A549 treated with AZD9567 at 1 μM for 4 hours (cell line): Measurements from ENCODE around the gene GALNT14. TPM values are rescaled to one million over a fixed set of nuclear protein-coding genes. Genes with fewer than 3 reads are reported as not detected.

Experiments
- total RNA-seq: library from RNA; stranded (reverse); fragments of 200-300 nt; extraction: Qiagen RNA extraction; gene quantifications from 5 replicates; pipeline ENCODE4 v1.2.3, GENCODE V29; 2022; ENCODE audit not compliant: insufficient read depth

Gene GALNT14, protein sequence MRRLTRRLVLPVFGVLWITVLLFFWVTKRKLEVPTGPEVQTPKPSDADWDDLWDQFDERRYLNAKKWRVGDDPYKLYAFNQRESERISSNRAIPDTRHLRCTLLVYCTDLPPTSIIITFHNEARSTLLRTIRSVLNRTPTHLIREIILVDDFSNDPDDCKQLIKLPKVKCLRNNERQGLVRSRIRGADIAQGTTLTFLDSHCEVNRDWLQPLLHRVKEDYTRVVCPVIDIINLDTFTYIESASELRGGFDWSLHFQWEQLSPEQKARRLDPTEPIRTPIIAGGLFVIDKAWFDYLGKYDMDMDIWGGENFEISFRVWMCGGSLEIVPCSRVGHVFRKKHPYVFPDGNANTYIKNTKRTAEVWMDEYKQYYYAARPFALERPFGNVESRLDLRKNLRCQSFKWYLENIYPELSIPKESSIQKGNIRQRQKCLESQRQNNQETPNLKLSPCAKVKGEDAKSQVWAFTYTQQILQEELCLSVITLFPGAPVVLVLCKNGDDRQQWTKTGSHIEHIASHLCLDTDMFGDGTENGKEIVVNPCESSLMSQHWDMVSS
- 42.6 to 52.5 TPM (median 43.7 TPM) in 5 replicates for total RNA-seq

DNA sequence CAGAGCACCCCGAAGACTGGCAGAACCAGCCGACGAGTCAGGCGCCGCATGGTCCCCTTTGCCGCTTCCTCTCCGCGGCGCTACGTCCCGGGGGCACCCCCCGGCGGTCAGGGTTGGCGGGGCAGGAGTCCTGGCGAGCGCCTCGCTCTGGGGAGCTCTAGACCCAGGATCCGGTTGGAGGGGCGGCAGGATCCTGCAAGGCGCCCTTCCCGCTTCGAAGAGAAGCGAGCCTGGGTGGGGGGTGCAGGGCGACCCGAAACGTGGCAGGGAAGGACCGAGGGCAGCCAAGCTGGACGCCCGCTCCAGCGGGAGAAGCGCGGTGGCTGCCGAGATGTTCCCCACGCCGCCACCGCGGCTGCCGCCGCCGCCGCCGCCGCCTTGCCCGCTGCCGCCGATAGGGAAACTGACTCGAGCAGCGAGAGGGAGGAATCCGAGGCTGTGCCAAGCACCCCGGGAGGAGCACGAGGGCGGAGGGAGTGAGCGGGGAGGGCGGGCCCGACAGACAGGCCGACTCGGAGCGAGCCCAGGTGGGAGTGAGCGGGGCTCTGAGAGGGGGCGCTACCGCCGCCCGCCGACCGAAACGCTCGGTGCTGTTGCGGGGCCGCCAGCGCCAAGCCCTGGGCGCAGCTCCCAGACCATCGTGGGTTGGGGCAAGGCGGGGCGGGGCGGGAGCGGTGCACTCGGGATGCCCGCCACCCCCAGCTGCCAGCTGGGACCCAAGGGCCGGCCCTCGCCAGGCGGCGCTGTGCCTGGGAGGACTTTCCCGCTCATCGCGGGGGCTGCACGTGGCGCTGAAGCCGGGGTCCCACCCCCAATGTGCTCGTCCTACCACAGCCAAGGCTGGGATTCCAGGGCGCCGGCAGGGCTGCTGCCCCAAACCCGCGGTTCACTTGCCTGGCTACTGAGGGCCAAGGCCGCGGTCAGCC is at the start of gene GALNT14:
GALNT14 (minus strand) TSS at position 404 of the 926 bp plus-strand sequence; CDS start at position 50, 354 bp downstream.

Other genes starting within 250 kb of the GALNT14 start
- 0.02 to 0.03 TPM (median 0.02 TPM) in 4 of 5 replicates, not detected in the other for gene CAPN14, start 79.1 kb upstream of the GALNT14 start, total RNA-seq
- 4.9 to 7.1 TPM (median 6.3 TPM) in 5 replicates for gene EHD3, start 95.7 kb upstream of the GALNT14 start, total RNA-seq